GM06990 (cell line): Measurements from ENCODE around the gene DACT2.
"Not testable (repeated sequence)": the region's sequence is repeated elsewhere in the genome, so short reads cannot be mapped to it uniquely, and the experiment has no call there.

Source experiments
- DNase-seq: peaks from one replicate; pipeline ENCODE4 v3.0.0-alpha.2; 2011; ENCODE audit not compliant: insufficient read length; ENCODE audit errors: extremely low read depth
- H3K27me3 ChIP-seq: replicated peaks from 2 replicates; pipeline ENCODE4 v1.6.0; 2011; ENCODE audit warnings: low read length; ENCODE audit not compliant: control insufficient read depth, insufficient read depth
- H3K36me3 ChIP-seq: 2 replicates; pipeline ENCODE4 v1.5.1; 2011; ENCODE audit warnings: low read length; ENCODE audit not compliant: control insufficient read depth, insufficient read depth
- H3K4me3 ChIP-seq: replicated peaks from 2 replicates; pipeline ENCODE4 v1.5.1; 2011; ENCODE audit warnings: low read depth, mild to moderate bottlenecking, control low read depth, low read length
- CTCF ChIP-seq: IDR thresholded peaks from 2 replicates; pipeline ENCODE4 v1.5.1; 2011; ENCODE audit warnings: low read length, control low read depth, mild to moderate bottlenecking, inconsistent platforms; ENCODE audit not compliant: insufficient read depth, poor library complexity, severe bottlenecking

DACT2 gene

GRCh38 chr6:168314021-168314420 is 5.6 kb downstream of the DACT2 start:
- TF ChIP-seq CTCF = no peak
- Histone ChIP-seq H3K4me3 (no peak overlapping the region), H3K27me3 (no peaks in the 10 kb centered on the region), H3K36me3 (no peaks in the 10 kb centered on the region)
- no peak for DNase-seq

GRCh38 chr6:168313431-168314011 is 6.1 kb downstream of the DACT2 start:
- DNase-seq = no peak
- Histone ChIP-seq H3K4me3 (no peak overlapping the region), H3K36me3 (no peaks in the 10 kb centered on the region), H3K27me3 (no peaks in the 10 kb centered on the region)
- TF ChIP-seq CTCF = no peak

GRCh38 chr6:168312125-168312507 is 7.5 kb downstream of the DACT2 start:
- H3K36me3 ChIP-seq, H3K27me3 ChIP-seq, DNase-seq, H3K4me3 ChIP-seq: not testable (repeated sequence)

GRCh38 chr6:168311410-168312124 is 8.0 kb downstream of the DACT2 start:
- no peak for TF ChIP-seq CTCF
- H3K36me3 ChIP-seq = no peaks in the 10 kb centered on the region
- no peak for DNase-seq
- no peaks in the 10 kb centered on the region for H3K27me3 ChIP-seq
- no peak overlapping the region for H3K4me3 ChIP-seq

- no peaks in the 10 kb centered on the region for H3K27me3 ChIP-seq
- no peak for TF ChIP-seq CTCF
- no peak overlapping the region for H3K4me3 ChIP-seq
- no peak for DNase-seq
- H3K36me3 ChIP-seq = no peaks in the 10 kb centered on the region
Observed at GRCh38 chr6:168310945-168311344, 8.6 kb downstream of the DACT2 start.

- Histone ChIP-seq H3K27me3 (no peaks in the 10 kb centered on the region), H3K36me3 (no peaks in the 10 kb centered on the region), H3K4me3 (no peak overlapping the region)
- DNase-seq = no peak
- TF ChIP-seq CTCF = no peak
Observed at GRCh38 chr6:168310403-168310802, 9.2 kb downstream of the DACT2 start.
